NCI-H2227 treated with DMSO at 0.1 percent for 48 hours (cell line): ENCODE results near the gene ZNF609.
"Not testable (repeated sequence)": the region's sequence is repeated elsewhere in the genome, so short reads cannot be mapped to it uniquely, and the experiment has no call there.

Experiments used
- DNase-seq: peaks from one replicate; lab custom pipeline; 2025; lab: John Stamatoyannopoulos, UW

Gene ZNF609

DNA sequence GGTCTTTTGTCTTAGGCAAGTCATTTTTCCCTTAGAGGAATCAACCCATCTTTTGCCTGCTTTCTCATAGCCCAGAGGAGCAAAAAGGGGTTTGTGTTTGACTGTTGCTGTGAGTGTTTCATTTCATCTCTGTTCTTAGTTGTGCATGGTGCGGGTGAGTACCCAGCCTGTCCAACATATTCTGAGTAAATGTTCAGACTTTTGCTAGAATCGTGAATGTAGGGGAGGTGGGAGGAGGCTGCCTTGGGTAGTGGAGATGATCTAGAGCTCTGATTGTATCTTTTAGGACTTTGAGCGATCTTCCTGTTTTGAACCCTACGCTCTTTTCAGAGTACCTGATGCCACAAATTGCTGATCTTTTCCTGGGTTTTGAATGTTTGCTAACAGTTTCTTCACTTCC, 123.1 kb downstream of the ZNF609 start:
- no peak for DNase-seq

DNA sequence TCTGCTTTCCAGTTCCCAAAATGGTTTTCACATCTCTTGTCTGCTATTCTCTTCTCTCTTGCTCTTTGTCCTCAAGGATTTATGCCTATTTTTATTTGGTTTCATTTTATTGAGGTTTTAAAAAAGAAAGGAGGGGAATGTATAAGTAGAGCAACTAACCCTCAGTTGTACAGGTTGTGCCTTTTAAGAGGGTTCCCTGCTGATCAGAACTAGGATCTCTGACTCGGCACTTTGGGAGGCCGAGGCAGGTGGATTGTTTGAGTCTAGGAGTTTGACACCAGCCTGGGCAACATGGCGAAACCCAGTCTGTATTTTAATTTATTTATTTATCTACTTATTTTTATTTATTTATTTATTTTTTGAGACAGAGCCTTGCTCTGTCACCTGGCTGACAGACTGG, 123.6 kb downstream of the ZNF609 start:
- DNase-seq, result no peak

DNA sequence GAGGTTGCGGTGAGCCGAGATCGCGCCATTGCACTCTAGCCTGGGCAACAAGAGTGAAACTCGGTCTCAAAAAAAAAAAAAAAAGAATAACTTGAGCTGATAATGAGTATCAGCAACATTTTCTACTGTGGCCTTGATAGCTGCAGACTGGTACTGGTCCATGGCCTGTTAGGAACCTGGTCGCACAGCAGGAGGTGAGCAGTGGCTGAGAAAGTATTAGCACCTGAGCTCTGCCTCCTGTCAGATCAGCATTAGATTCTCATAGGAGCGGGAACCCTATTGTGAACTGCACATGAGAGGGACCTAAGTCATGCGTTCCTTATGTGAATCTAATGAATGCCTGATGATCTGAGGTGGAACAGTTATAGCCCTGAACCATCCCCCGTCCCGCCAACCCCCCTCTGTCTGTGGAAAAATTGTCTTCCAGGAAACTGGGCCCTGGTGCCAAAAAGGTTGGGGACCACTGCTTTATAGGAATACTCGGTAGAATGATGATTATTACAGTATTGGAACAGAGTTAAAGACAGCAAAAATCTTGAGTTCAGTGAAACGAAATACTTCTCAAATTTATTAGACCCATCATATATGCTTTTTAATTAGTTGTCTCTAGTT, 126.0 kb downstream of the ZNF609 start:
- DNase-seq, result no peak

DNA sequence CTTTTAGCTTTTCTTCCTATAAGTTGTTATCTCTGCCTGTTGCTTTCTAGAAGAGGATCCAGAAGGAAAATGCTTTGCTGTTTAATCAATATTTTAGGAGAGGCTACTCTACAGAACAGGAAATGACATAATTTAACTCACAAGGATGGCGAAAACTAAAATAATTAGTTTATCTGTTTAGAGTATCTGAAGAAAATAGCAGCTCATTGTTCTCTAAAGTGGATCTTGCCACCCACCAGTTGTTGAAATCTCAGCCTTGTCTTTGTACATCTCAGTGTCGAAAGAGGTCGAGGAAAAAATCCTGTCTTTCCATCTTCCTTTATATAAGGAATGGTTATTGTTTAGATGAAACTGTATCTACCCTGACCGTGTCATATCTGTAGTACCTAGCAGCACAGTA, 126.6 kb downstream of the ZNF609 start:
- no peak for DNase-seq

DNA sequence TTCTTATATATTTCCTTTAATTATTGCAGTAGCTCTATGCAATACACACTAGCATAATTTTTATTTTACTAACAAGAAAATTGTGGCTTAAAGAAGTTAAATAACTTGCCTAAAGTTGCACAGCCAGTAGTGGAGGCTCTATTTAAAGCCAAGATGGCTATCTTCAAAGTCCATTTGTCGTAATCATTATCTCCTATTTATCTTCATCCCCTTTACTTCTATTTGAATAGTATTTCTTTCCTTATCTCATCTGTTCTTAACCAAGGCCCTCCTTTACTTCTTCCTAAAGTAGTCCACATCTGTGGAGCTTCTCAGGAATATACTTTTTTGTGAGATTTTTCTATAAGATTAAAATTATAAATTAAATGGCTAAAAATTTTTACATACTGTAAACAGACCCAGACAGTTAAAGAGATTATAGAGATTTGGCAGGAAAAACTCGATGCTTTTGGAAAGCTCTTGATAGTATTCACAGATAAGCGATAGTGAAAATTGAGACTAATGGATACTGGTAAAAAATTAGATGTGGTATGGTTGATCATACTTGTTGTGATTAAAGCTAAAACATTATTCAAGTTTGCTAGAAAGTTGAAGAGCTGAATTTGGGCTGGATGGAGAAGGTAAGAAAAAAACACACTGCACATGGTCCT, 129.2 kb downstream of the ZNF609 start:
- DNase-seq, result no peak

DNA sequence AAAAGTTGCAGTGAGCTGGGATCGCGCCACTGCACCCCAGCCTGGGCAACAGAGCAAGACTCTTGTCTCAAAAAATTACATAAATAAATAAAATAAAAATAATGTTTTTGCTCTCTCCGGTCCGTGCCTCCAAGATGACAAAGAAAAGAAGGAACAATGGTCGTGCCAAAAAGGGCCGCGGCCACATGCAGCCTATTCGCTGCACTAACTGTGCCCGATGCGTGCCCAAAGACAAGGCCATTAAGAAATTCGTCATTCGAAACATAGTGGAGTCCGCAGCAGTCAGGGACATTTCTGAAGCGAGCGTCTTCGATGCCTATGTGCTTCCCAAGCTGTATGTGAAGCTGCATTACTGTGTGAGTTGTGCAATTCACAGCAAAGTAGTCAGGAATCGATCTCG, 132.5 kb downstream of the ZNF609 start:
- DNase-seq, result not testable (repeated sequence)

DNA sequence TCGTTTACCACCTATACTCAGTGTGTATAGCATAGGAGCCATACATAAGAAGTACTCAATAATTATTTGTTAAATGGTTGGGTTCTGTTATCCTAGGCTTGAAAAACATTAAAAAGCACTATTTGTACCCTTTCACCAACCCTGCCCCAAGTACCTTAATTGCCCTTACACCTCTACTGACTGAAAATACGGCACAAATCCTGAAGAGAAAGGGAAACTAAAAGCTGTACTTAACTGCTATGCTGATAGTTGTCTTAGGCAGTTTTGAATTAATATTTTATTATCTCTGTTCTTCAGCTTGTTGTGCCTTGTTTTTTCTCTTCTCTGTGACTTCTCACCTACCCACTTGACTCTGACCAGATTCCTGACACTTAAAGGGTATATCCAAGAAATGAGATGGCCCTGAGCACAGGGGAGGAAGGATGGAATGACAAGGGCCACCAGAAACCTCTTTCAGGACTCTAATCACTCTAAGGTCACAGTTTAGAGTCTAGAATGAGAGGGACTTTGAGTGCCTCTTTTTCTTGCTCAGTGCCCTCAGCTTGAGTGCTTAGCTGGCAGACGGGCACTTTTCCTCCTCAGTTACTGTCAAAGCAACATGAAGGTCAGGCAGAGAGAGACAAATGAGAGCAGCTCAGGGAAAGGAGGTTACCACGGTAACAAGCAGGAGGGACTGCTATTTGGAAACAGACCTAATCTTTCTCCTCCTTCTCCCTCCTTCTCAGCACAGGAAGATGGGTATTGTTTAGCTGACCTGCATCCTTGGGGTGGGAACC, 136.5 kb downstream of the ZNF609 start:
- DNase-seq, result peak; percentile 67

DNA sequence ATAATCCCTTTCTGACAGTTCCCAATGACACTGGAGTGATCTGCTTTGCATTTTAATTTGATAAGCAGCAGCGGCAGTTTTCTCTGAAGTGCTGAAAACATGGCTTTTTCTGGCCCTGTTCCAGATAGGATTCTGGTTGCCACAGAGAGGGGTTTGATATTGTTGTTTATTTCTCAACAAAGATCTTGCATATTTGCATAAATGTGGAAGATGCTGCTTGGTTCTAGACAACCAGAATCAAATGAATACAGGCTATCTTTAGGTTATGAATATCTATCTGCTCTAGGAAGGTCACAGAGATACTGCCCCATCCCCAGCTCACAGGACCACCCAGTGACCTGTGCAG, 137.1 kb downstream of the ZNF609 start:
- no peak for DNase-seq

DNA sequence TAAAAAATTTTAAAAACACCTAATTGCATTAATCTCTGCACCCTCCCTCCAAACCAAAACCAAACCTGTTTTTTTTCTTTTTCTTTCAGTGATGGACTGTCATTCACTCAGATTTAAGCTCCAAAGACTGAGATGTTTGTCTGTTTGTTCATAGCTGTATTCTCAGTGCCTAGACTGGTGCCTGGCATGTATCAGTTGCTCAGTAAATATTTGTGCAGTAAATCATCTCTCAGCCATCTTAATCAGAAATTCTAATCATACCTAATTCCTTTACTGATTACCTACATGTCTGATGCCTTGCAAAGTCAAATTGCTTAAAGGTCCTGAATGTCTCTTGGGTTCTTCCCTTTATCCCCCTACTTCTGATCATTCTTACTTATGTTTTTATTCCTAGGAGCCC, 138.8 kb downstream of the ZNF609 start:
- no peak for DNase-seq

DNA sequence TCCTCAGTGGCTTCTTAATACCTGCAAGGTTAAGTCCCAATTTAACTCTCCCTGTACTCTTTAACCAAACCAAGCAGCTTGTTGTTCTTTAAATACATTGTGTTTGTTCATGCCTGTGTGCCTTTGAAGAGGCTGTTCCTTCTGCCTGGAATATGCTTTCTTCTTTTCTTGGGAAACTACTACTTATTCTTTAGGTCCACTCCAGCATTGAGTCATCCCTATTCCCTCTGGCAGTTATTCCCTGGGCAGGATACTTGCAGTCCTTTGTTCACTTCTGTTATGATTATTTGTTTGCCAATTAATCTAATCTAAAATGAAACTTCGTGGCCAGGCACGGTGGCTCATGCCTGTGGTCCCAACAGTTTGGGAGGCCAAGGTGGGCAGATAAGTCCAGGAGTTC, 139.3 kb downstream of the ZNF609 start:
- no peak for DNase-seq

DNA sequence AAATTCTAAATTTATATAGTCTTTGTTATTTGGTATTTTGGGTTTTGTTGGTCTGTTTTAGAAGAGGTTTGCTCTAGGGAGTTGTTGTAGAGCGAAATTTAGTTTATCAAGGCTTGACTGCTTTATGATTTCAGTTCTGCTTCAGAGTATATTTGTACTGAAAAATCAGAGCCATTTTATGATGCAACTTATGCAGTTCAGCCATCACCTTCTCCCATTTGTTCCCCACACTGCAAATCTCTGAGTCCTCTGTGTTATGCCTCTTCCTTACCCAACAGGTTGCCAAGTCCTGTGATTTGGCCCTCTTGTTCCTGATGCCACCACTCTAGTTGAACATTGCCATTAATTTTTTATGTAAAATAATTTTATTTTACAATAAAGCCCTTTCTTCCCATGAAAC, 140.4 kb downstream of the ZNF609 start:
- DNase-seq, result no peak

DNA sequence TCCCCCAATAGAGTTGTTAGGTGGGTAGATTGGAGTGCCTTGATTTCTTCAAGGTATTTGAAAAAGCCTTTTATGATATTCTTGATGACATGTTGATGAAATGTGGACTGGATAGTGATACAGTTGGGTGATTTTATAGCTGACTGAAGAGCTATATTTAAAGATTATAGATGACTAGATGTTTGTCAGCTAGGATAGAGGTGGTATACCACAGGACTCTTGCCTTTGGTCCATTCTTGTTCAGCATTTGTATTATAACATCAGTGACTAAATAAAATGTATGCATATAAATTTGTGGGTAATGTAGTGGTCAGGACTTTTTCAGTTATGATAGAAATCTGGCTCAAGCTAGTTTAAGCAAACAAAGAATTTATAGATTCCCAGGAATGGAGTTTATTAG, 143.9 kb downstream of the ZNF609 start:
- no peak for DNase-seq

DNA sequence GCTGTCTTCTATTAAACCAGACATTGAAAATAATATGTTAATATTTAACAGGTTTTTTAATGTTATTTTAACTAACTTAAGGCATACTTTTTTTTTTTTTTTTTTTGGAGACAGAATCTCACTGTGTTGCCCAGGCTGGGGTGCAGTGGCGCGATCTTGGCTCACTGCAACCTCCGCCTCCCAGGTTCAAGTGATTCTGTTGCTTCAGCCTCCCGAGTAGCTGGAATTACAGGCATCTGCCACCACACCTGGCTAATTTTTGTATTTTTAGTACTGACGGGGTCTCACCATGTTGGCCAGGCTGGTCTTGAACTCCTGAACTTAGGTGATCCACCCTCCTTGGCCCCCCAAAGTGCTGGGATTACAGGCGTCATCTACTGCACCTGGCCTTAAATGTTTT, 147.0 kb downstream of the ZNF609 start:
- DNase-seq, result not testable (repeated sequence)

DNA sequence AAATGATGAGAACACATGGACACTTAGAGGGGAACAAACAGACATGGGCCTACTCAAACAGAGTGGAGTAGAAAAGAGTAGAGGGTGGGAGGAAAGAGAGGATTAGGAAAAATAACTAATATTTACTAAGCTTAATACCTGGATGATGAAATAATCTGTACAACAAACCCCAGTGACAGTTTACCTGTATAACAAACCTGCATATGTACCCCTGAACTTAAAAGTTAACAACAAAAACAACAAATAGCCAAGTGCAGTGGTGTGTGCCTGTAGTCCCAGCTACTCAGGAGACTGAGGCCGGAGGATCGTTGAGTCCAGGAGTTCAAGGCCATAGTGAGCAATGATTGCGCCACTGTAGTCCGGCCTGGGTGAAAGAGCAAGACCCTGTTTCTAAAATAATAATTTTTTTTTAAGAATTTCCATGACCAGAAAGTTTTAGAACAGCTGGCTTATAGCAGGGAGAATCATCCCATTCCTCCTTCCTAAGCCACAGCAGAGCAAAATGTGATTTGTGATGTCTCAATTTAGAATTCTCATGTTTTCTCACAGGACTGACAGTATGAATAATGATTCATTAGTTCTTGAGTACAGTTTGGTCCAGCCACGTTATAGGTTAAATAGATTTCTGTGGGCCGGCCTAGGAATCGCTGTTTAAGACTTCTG, 150.0 kb downstream of the ZNF609 start:
- no peak for DNase-seq

DNA sequence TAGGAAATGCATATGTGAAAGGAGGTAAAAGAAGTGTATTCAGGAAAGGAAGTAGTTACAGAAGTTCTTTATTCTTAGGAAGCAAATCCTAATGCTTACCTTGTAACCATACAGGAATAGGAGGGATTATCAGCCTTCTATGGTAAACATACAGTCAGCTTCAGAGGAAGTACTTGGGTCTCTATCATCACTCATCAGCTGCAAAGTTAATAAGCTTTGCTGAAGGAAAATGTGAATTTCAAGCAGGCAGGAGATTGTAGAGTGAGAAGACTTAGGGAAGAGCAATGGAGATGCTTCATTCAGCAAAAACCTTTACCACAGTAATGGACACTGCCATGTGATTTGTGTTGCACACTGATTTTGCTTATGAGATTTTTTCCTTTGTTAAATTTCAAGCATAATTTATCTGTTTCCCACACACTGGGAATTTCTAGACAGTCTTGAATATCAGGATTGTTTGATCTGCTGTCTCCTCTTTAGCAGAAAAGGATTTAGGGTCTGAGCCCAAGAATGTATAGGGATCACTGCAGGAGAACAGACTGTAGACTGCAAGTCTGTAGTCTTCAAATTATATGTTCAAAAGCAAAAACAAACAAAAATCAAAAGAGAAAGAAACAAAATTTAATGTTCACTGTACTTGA, 150.8 kb downstream of the ZNF609 start:
- DNase-seq, result no peak

DNA sequence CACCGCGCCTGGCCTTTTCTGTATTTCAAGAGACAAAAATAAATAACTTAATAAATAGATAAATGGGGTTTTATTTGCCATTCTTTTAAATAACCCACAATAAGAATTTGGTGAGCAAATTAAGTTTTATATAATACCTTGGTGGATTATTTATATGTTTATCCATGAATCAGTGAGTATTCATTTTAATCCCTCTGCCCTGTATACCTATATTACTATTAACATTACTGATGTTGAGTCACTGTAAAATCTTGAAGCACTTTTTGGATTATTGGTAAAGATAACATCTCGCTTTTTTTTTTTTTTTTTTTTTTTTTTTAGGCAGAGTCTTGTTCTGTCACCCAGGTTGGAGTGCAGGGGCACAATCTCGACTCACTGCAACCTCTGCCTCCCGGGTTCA, 154.1 kb downstream of the ZNF609 start:
- no peak for DNase-seq

DNA sequence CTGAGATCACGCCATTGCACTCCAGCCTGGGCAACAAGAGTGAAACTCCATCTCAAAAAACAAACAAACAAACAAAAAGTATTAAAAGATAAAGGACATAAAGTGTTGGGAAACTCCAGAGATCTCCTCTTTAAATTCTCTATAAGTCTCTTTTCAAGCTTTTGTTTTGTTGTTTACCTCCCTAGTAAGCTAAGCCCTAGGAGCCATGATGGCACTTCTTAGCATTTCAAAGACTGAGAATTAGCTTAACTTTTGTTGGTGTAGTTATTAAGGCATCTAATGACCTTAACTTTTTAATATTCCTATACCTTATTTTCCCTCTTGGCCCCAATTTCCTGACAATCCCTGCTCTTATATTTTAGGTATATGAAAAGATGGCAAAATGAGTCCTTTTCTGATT, 157.3 kb downstream of the ZNF609 start:
- no peak for DNase-seq

DNA sequence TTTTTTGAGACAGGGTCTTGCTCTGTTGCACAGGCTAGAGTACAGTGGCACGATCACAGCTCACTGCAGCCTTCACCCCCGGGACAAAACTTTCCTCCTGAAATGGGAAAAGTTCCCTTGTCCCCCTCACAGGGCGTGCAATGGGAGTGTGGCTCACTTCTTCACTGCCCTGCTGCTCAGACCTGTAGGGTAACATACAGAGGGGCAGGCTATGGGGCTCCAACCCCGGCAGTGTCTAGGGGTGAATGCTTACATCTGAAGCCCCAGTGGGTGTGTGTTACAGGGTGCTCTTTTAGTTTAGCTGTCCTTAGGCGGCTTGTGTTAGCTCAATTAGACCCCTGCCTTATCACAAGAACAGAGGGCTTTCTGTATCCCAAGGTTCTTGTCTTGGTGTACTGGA, 157.8 kb downstream of the ZNF609 start:
- no peak for DNase-seq

DNA sequence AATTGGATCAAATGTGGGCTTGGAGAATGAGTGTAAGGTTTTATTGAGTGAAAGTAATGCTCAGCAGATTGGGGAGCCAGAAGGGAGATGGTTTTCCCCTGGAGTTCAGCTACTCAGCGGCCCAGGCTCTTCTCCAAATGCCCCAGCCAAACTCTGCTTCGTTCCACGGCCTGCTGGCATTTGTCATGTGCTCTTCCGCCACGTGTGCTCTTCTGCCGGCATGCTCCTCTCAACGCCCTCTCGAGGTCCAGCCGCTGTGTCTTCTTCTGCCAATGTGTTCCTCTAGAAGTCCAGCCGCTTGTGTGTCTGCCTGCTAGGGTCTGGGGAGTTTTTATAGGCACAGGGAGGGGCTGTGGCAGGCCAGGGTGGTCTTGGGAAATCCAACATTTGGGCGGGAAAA, 158.2 kb downstream of the ZNF609 start:
- DNase-seq, result no peak

DNA sequence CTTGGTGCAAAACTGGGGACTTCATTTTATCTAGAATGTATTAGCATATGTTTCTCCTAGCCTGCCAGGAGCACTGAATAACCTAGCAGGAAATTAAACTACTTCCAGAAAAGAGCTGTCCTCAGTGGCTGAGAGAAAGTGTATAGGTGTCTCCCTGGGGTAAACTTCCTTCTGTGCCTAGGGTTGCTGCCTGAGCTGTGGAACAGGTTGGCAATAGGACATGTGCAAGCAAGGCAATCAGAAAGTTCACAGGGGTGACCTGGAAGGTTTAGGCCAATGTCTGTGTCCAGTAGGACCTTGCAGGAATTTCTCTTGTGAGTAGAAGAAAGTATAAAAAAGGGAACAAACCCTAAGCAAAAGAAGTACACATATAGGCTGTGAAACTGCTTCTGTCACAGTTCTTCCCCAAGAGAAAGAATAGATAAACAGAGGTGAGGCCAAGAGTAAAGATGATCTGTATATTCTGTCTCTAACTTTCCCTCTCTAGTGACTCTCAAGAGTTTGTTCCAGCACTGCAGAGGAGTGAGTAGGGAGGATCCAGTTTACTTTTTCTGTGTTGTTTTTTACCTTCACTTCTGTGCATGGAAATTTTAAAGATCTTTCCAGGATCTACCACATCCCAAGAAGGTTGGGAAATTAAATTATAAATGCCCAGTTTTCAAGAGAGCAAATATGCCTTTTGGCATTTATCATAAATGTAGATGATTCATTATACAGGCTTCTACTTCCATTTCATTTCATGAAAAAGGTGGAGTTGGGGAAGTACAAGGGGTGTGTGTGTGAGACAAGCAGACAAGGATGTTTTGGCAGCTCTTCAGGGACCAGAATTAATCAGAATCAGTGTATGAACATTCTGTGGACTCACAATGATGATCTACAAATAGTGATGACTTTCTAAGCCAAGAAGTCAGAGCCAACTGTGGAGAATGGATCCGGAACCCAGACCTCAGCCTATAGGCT, 159.8 kb downstream of the ZNF609 start:
- no peak for DNase-seq

DNA sequence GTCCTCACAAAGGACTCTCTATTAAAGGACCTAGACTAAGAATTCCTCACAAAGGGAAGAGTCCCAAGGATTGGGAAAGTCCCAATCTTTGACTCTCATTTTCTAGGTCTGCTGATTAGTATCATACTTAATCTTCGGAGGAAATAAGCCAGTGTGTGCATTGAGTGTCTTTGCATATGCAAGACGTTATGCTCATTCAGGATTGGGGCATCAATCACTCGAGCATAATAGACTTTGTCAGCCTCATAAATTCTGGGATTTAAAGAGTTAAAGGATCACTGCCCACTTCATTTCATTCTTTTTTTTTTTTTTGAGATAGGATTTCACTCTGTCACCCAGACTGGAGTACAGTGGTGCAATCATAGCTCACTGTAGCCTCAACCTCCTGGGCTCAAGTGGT, 160.7 kb downstream of the ZNF609 start:
- DNase-seq, result no peak
